Mucosa of stomach (tissue), 1 donor: Measurements from ENCODE around the gene GRP.

Experiments used
- H3K27me3 ChIP-seq: one replicate; pipeline ENCODE4 v1.7.0; 2013; ENCODE audit warnings: mild to moderate bottlenecking, low read length; ENCODE audit not compliant: control insufficient read depth, insufficient read depth
- H3K36me3 ChIP-seq: one replicate; pipeline ENCODE4 v1.7.0; 2013; ENCODE audit warnings: low read length; ENCODE audit not compliant: control insufficient read depth, insufficient read depth
- H3K4me1 ChIP-seq: one replicate; pipeline ENCODE4 v1.7.0; 2013; ENCODE audit warnings: mild to moderate bottlenecking, low read length; ENCODE audit not compliant: control insufficient read depth, insufficient read depth
- H3K4me3 ChIP-seq: one replicate; pipeline ENCODE4 v1.7.0; 2013; ENCODE audit warnings: low read length
- H3K9ac ChIP-seq: one replicate; pipeline ENCODE4 v1.7.0; 2013; ENCODE audit warnings: mild to moderate bottlenecking, low read length, moderate library complexity
- H3K9me3 ChIP-seq: one replicate; pipeline ENCODE4 v1.7.0; 2013; ENCODE audit warnings: mild to moderate bottlenecking, low read length, moderate library complexity; ENCODE audit not compliant: control insufficient read depth
- donor health status: Pancreatic carcinoma.

GRP gene

DNA sequence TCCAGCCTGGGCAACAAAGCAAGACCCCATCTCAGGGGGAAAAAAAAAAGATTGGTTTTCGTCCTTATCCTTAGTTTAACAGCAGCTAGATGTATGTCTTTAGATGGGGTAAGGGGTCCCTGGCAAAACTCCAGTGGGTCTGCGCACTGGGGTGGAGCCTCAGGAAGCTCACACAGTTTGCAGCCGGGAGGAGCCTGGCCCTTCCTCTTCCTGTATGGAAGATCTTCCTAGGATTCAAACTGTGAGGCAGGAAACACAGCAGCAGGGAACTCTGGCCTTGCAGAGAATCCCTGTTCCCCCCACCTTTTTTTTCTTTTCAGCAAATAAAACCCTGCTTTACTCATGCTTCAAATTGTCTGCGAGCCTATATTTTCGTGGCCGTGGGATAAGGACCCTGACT lies 12.5 kb upstream of the GRP start:
- no peaks in the 10 kb centered on the region for H3K36me3 ChIP-seq
- no peak overlapping the region for H3K9ac ChIP-seq
- H3K4me3 ChIP-seq = no peak overlapping the region
- no peaks in the 10 kb centered on the region for H3K4me1 ChIP-seq
- H3K27me3 ChIP-seq = no peaks in the 10 kb centered on the region
- H3K9me3 ChIP-seq = no peaks in the 10 kb centered on the region

DNA sequence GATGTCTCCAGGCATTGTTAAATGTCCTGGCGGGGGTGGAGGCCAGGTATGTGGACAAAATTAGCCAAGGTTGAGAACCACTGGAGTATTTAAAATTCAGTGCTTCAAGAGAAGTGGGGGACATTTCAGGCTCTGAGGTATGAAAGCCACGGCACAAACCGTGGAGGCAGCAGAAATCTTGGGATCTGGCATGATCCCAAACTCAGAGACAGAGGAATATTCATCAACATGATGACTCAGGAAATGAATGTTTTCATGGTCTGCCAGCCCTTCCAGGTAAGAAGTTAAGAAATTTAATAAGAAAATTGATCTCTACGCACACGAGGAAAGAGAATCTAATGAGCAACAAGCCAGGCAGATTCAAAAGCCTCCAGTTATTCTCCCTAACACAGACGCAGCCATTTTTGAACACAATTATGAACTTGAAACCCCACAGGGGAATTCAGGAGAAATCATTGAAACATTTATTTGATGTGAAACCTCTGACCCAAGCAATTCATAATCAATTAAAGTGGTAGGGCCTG lies 11.3 kb upstream of the GRP start:
- Histone ChIP-seq H3K36me3 (no peaks in the 10 kb centered on the region), H3K4me1 (no peaks in the 10 kb centered on the region), H3K9me3 (no peaks in the 10 kb centered on the region), H3K9ac (no peak overlapping the region), H3K4me3 (no peak overlapping the region), H3K27me3 (no peaks in the 10 kb centered on the region)

DNA sequence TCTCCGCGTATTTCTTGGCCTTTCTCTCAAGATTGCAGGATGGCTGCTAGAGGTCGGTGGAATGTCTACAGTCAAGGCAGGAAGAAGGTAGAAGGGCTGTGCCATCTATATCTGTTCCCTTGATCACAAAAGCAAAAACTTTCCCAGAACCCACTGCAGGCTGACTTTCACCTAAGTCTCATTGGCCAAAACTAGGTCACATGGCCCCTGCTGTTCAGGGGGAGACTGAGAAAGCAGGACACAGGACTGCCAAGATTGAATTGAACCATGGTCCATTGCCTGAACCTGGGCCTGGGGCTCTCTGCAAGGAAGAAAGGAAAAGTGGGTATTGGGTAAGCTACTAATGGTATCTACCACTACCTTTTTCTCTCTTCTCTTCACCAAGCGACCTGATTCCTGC lies 9.7 kb upstream of the GRP start:
- Histone ChIP-seq H3K9me3 (no peaks in the 10 kb centered on the region), H3K36me3 (no peaks in the 10 kb centered on the region), H3K4me1 (no peaks in the 10 kb centered on the region), H3K27me3 (no peaks in the 10 kb centered on the region), H3K9ac (no peak overlapping the region), H3K4me3 (no peak overlapping the region)

DNA sequence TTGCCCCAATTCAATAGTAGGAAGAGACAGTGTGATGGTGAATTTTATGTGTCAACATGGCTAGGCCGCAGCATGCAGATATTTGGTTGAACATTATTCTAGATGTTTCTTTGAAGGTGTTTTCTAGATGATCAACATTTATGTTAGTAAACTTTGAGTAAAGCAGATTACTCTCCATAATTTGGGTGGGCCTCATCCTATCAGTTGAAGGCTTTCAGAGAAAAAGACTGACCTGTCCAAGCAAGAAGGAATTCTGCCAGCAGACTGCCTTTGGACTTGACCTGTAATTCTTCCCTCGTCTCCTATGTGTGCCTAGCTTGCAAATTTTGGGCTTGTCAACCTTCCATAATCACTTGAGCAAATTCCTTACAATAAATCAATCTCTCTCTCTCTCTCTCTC lies 8.3 kb upstream of the GRP start:
- H3K4me3 ChIP-seq = no peak overlapping the region
- H3K9me3 ChIP-seq = no peaks in the 10 kb centered on the region
- H3K4me1 ChIP-seq = no peaks in the 10 kb centered on the region
- H3K36me3 ChIP-seq = no peaks in the 10 kb centered on the region
- peaks cover 2% of the 10 kb centered on the region for H3K27me3 ChIP-seq
- no peak overlapping the region for H3K9ac ChIP-seq

DNA sequence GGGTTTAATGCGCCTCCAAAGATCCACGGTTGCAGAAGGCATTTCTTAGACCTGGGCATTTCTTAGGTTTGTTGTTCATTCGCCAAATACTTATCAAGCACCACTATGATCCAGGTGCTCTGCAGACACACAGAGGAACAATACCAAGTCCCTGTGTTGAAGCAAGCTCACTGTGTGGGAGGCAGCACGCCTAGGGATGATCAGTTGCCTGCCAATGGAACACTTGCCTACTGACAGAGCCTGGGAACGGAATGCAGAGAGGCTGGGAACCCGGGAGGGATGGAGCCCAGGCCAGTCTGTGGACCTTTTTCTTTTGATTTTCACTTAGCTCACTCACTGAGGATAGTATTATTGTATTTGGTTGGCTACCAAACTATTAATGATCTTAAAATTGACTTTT lies 1.9 kb upstream of the GRP start:
- Histone ChIP-seq H3K9ac (no peak overlapping the region), H3K36me3 (no peaks in the 10 kb centered on the region), H3K27me3 (peaks cover 43% of the 10 kb centered on the region), H3K4me3 (no peak overlapping the region), H3K4me1 (no peaks in the 10 kb centered on the region), H3K9me3 (no peaks in the 10 kb centered on the region)

DNA sequence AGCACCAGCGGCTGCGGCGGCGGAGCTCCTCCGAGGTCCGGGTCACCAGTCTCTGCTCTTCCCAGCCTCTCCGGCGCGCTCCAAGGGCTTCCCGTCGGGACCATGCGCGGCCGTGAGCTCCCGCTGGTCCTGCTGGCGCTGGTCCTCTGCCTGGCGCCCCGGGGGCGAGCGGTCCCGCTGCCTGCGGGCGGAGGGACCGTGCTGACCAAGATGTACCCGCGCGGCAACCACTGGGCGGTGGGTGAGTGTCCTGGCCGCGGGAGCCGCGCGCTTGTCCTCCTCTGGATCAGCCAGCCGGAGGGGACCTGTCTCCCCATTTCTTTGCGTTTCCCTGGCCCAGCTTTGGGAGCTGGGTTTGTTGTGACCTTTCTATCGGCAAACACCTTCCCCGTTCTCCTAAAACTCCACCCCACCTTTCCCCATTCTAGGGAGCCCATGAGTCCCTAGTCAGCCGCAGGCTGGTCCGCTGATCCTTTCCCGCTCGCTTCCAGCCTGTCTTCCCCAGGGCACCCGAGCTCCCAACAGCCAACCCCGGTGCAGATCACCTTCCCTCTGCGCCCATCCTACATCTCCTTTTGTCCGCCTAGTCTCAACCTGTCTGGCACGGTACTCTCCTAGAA lies 316 bp downstream of the GRP start:
- Histone ChIP-seq H3K4me1 (no peaks in the 10 kb centered on the region), H3K9me3 (no peaks in the 10 kb centered on the region), H3K36me3 (no peaks in the 10 kb centered on the region), H3K27me3 (peaks cover 45% of the 10 kb centered on the region), H3K4me3 (no peak overlapping the region), H3K9ac (no peak overlapping the region)

DNA sequence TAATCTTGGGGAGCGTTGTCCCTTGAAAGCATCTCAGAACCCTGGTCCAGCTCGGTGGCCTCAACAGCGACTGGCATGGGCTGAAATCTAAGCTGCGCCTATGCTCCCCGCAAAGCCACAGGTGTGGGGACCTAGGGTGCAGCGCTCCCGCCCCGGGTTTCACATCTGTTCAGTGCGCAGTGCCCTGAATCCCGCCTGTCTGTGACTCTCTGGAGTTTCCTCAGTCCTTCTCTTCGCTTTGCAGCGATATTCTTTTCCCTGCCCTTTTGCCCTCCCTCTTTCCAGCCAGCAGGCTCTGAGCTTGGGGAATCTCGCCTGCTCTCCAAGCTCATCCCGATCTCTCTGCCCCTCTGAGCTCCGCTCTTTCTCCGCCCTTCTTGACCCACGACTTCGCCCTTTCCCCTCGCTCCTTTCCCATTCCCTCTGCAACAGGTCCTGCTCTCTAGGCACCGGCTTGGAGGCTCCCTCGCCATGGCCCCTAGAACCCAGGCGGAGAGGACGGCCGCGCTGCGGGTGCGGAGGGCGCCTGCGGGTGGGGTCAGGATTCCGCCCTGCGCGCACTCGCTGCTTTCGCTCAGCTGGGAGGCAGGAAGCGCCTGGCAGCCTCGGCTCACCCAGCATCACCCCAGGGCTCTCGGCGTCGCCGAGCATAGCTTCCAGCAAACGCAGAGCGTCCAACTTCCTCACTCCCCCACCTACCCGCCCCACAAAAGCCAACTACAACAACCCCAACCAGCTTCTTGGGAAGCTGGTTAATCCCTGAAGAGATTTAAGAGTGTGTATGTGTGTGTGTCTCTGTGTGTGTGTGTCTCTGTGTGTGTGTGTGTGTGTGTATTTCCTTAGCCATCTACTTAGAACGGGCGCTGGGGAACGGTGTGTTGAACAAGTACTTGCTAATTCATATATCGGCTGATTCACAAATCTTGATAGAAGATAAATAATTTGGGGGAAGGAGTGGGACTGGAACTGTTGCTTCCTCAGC lies 1.1 kb downstream of the GRP start:
- H3K4me3 ChIP-seq = no peak overlapping the region
- no peaks in the 10 kb centered on the region for H3K4me1 ChIP-seq
- H3K9ac ChIP-seq = no peak overlapping the region
- H3K9me3 ChIP-seq = no peaks in the 10 kb centered on the region
- peaks cover 45% of the 10 kb centered on the region for H3K27me3 ChIP-seq
- no peaks in the 10 kb centered on the region for H3K36me3 ChIP-seq

DNA sequence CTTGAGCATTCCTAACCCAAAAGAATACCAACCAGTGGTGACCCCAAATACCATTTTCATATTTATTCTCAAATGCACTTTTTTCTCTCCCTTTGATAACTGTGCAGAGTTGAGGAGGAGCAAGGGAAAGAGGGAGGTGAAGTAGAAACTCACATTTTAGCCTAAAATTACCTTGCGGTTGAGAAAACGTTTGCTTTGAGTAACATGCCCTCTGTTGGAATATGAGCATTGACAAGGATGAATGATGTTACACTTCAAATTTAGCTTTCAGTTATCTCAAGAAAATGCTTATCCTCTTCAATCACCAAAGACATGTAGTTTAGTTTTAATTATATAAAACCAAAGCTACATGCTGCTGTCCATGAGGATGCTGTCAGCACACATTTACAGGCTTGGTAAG lies 2.4 kb downstream of the GRP start:
- peaks cover 38% of the 10 kb centered on the region for H3K27me3 ChIP-seq
- no peaks in the 10 kb centered on the region for H3K9me3 ChIP-seq
- H3K9ac ChIP-seq = no peak overlapping the region
- H3K36me3 ChIP-seq = no peaks in the 10 kb centered on the region
- no peak overlapping the region for H3K4me3 ChIP-seq
- no peaks in the 10 kb centered on the region for H3K4me1 ChIP-seq

DNA sequence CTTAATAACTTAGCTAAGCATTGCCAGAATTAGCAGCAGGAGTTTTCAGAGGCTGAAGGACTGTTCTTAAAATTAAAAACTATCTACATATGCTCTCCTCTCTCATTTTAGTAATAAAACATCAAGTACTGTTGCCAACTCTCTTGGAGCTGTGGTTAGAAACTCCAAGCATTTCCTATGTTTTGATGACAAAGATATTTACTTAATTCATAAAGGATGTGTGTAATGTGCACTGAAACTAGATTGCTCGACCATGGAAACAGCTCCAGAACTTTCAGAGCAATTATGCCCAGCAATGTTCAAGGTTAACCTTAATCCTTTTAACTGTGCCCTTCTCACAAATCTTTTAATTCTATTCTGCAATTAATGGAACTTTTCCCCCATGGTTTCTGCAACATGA lies 8.4 kb downstream of the GRP start:
- no peak overlapping the region for H3K4me3 ChIP-seq
- no peak overlapping the region for H3K9ac ChIP-seq
- no peaks in the 10 kb centered on the region for H3K27me3 ChIP-seq
- no peaks in the 10 kb centered on the region for H3K9me3 ChIP-seq
- H3K36me3 ChIP-seq = no peaks in the 10 kb centered on the region
- H3K4me1 ChIP-seq = no peaks in the 10 kb centered on the region

DNA sequence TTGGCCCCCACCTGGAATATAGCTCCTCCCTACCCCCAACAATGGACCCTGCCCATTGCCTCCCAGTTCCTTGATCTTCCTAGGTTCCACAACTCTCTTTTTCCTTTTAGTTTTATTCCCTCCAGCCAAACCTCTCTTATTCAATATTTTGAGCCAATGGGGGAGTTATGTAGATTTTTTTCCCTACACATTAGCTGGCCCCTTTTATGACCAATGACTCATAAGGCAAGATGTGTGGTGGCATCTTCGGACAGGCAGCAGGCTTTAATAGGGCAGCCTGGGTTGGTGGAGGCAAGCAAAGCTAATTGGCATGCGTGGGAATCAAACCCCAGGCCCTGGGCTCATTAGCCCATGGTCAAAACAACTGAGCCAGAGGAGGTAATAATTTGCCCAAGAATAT lies 9.2 kb downstream of the GRP start:
- no peaks in the 10 kb centered on the region for H3K36me3 ChIP-seq
- no peaks in the 10 kb centered on the region for H3K4me1 ChIP-seq
- no peaks in the 10 kb centered on the region for H3K9me3 ChIP-seq

DNA sequence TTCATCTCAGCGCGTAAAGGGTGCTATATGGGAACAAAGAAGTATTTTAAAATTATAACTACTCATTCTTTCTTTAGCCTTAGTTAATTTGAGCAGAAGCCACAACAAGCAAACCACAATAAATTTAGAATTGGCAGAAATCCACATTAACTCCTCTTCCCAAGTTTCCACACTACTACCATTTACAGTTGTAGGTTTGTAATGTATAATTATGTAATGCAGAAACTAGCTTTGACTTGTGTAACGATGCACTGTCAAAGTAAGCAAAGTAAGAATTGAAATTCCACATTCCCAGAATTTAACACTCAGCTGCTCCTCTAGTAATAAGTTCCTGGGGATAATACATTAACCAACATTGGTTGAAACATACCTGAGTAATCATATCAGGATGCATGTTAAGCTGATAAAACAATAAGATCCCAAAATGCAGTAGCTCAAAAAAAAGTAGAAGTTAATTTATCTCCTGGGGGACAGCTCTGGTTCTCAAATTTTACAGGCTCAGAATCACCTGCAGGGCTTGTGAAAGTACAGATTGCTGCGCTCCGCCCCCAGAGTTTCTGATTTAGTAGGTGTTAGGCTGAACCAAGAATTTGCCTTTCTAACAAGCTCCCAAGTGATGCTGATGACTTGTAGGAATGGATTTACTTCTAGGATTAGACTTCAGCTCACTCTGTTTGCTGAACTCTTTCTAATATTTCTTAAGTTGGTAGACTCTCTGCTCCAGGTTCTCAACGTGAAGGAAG lies 9.9 kb downstream of the GRP start:
- no peaks in the 10 kb centered on the region for H3K27me3 ChIP-seq
- H3K4me3 ChIP-seq = no peak overlapping the region
- H3K36me3 ChIP-seq = no peaks in the 10 kb centered on the region
- H3K9me3 ChIP-seq = no peaks in the 10 kb centered on the region
- no peaks in the 10 kb centered on the region for H3K4me1 ChIP-seq
- H3K9ac ChIP-seq = no peak overlapping the region

More for the DNA sequence above, 9.2 kb downstream of the GRP start:
- no peak overlapping the region for H3K4me3 ChIP-seq
- H3K27me3 ChIP-seq = no peaks in the 10 kb centered on the region
- no peak overlapping the region for H3K9ac ChIP-seq

DNA sequence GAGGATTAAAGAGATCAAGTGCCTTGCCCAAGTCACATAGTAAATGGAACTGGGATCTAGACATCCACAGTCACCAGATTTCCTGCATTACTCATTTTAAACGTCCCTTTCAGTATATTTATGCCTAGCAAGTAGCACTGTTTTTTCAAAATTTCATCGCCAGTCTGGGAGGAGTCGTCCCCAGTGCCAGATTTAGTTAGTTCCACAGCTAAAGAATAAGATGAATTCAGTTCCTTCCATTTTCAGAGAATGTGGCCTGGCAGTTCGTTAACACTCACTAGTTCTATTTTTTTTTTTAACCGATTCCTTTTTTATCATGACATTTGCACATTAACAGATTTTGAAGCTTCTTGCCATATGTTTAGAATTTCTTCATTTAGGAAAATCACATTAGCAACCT lies 11.2 kb downstream of the GRP start:
- no peaks in the 10 kb centered on the region for H3K4me1 ChIP-seq
- H3K27me3 ChIP-seq = no peaks in the 10 kb centered on the region
- H3K4me3 ChIP-seq = no peak overlapping the region
- H3K9ac ChIP-seq = no peak overlapping the region
- no peaks in the 10 kb centered on the region for H3K9me3 ChIP-seq
- H3K36me3 ChIP-seq = no peaks in the 10 kb centered on the region
